H9 (cell line): ENCODE data around the gene MTMR12. TPM values are rescaled to one million over a fixed set of nuclear protein-coding genes. Genes with fewer than 3 reads are reported as not detected.
A peak's percentile ranks its signal among the peaks of the same experiment; 100 is the strongest.
"Not testable (repeated sequence)": the region's sequence is repeated elsewhere in the genome, so short reads cannot be mapped to it uniquely, and the experiment has no call there.

ENCODE experiments used
- DNase-seq: peaks from one replicate; pipeline ENCODE4 v3.0.0-alpha.2; 2017
- H2AFZ ChIP-seq: one replicate; pipeline ENCODE4 v1.6.1; 2013; ENCODE audit warnings: mild to moderate bottlenecking, low read length, control low read depth, moderate library complexity
- H2AK5ac ChIP-seq: 2 replicates; pipeline ENCODE4 v1.6.1; 2013; ENCODE audit warnings: low read length, control low read depth, mixed read lengths; ENCODE audit not compliant: insufficient read length
- H2BK120ac ChIP-seq: one replicate; pipeline ENCODE4 v1.6.1; 2013; ENCODE audit warnings: low read depth, mild to moderate bottlenecking, low read length, control low read depth, inconsistent platforms; ENCODE audit not compliant: poor library complexity, severe bottlenecking
- H2BK12ac ChIP-seq: 2 replicates; pipeline ENCODE4 v1.6.1; 2013; ENCODE audit warnings: low read length, control low read depth, mixed read lengths, low read depth; ENCODE audit not compliant: insufficient read length
- H2BK15ac ChIP-seq: 2 replicates; pipeline ENCODE4 v1.6.1; 2013; ENCODE audit warnings: low read depth, low read length, control low read depth
- H2BK20ac ChIP-seq: one replicate; pipeline ENCODE4 v1.6.1; 2013; ENCODE audit warnings: low read depth, mild to moderate bottlenecking, low read length, control low read depth, inconsistent platforms; ENCODE audit not compliant: poor library complexity, severe bottlenecking
- H2BK5ac ChIP-seq: 2 replicates; pipeline ENCODE4 v1.6.1; 2013; ENCODE audit warnings: low read length, control low read depth, mixed read lengths; ENCODE audit not compliant: insufficient read length
- H3K14ac ChIP-seq: 2 replicates; pipeline ENCODE4 v1.6.1; 2013; ENCODE audit warnings: low read length, control low read depth; ENCODE audit not compliant: insufficient read depth
- H3K18ac ChIP-seq: 2 replicates; pipeline ENCODE4 v1.6.1; 2013; ENCODE audit warnings: low read depth, mild to moderate bottlenecking, mixed read lengths, low read length, control low read depth; ENCODE audit not compliant: insufficient read length
- H3K23ac ChIP-seq: 2 replicates; pipeline ENCODE4 v1.6.1; 2013; ENCODE audit warnings: low read length, control low read depth, mixed read lengths, low read depth; ENCODE audit not compliant: insufficient read length
- H3K23me2 ChIP-seq: 2 replicates; pipeline ENCODE4 v1.6.1; 2013; ENCODE audit warnings: low read depth, mild to moderate bottlenecking, mixed read lengths, low read length, control low read depth; ENCODE audit not compliant: insufficient read length, poor library complexity, severe bottlenecking
- H3K27ac ChIP-seq: 2 replicates; pipeline ENCODE4 v1.5.1; 2013; ENCODE audit warnings: low read length, control low read depth, mixed read lengths, low read depth; ENCODE audit not compliant: insufficient read length
- H3K27me3 ChIP-seq: 2 replicates; pipeline ENCODE4 v1.6.1; 2013; ENCODE audit warnings: low read length, control low read depth, inconsistent platforms; ENCODE audit not compliant: insufficient read depth
- H3K4ac ChIP-seq: 2 replicates; pipeline ENCODE4 v1.6.1; 2013; ENCODE audit warnings: low read depth, mild to moderate bottlenecking, control low read depth, inconsistent platforms, low read length, moderate library complexity
- H3K4me1 ChIP-seq: 2 replicates; pipeline ENCODE4 v1.6.1; 2013; ENCODE audit warnings: low read length, control low read depth, inconsistent platforms; ENCODE audit not compliant: insufficient read depth
- H3K4me2 ChIP-seq: 2 replicates; pipeline ENCODE4 v1.6.1; 2013; ENCODE audit warnings: low read length, control low read depth, mixed read lengths; ENCODE audit not compliant: insufficient read length, insufficient read depth
- H3K56ac ChIP-seq: 2 replicates; pipeline ENCODE4 v1.6.1; 2013; ENCODE audit warnings: low read depth, mild to moderate bottlenecking, mixed read lengths, low read length, control low read depth; ENCODE audit not compliant: insufficient read length
- H3K79me1 ChIP-seq: 2 replicates; pipeline ENCODE4 v1.6.1; 2013; ENCODE audit warnings: low read depth, mild to moderate bottlenecking, moderate library complexity, low read length, control low read depth, inconsistent platforms; ENCODE audit not compliant: insufficient read depth, poor library complexity, severe bottlenecking
- H3K79me2 ChIP-seq: 2 replicates; pipeline ENCODE4 v1.6.1; 2013; ENCODE audit warnings: low read length, control low read depth, inconsistent platforms; ENCODE audit not compliant: insufficient read depth
- H3K9ac ChIP-seq: 2 replicates; pipeline ENCODE4 v1.6.1; 2013; ENCODE audit warnings: low read length, control low read depth, mixed read lengths; ENCODE audit not compliant: insufficient read length; ENCODE audit errors: extremely low read depth
- H3K9me3 ChIP-seq: one replicate; pipeline ENCODE4 v1.6.1; 2013; ENCODE audit warnings: low read depth, low read length, inconsistent platforms; ENCODE audit not compliant: control insufficient read depth
- H3T11ph ChIP-seq: one replicate; pipeline ENCODE4 v1.6.1; 2013; ENCODE audit warnings: mild to moderate bottlenecking, low read length, control low read depth, inconsistent platforms
- H4K20me1 ChIP-seq: one replicate; pipeline ENCODE4 v1.6.1; 2013; ENCODE audit not compliant: control insufficient read depth, insufficient read length, insufficient read depth
- H4K5ac ChIP-seq: 2 replicates; pipeline ENCODE4 v1.6.1; 2013; ENCODE audit warnings: low read depth, mild to moderate bottlenecking, mixed read lengths, low read length, control low read depth; ENCODE audit not compliant: insufficient read length
- H4K8ac ChIP-seq: replicated peaks from 2 replicates; pipeline ENCODE4 v1.6.1; 2013; ENCODE audit warnings: low read length, control low read depth, mixed read lengths, low read depth; ENCODE audit not compliant: insufficient read length
- H4K91ac ChIP-seq: 2 replicates; pipeline ENCODE4 v1.6.1; 2013; ENCODE audit warnings: low read depth, mild to moderate bottlenecking, moderate library complexity, mixed read lengths, low read length, control low read depth; ENCODE audit not compliant: insufficient read length
- H3K27ac Mint-ChIP-seq, 3 experiments: 2 replicates in 2 of 3; 3 replicates in 1 of 3; pipeline ENCODE4 v1.8.0; 2020 to 2021; ENCODE audit warnings: mixed read lengths in 3 of 3, mild to moderate bottlenecking in 1 of 3, moderate library complexity in 1 of 3
- H3K27me3 Mint-ChIP-seq: 2 replicates; pipeline ENCODE4 v1.8.0; 2021; ENCODE audit warnings: low read depth, mild to moderate bottlenecking, moderate library complexity, mixed read lengths
- H3K36me3 Mint-ChIP-seq, 3 experiments: 2 replicates in 2 of 3; 3 replicates in 1 of 3; pipeline ENCODE4 v1.8.0; 2020 to 2021; ENCODE audit warnings: low read depth in 3 of 3, mixed read lengths in 3 of 3; ENCODE audit not compliant: insufficient read depth in 1 of 3
- H3K4me1 Mint-ChIP-seq, 2 experiments: 2 replicates each; pipeline ENCODE4 v1.8.0; 2020; ENCODE audit warnings: mixed read lengths in 2 of 2
- H3K4me3 Mint-ChIP-seq, 2 experiments: 2 replicates in 1 of 2; 3 replicates in 1 of 2; pipeline ENCODE4 v1.8.0; 2020 to 2021; ENCODE audit warnings: mild to moderate bottlenecking in 2 of 2, mixed read lengths in 2 of 2, moderate library complexity in 1 of 2
- H3K9me3 Mint-ChIP-seq, 2 experiments: 2 replicates in 1 of 2; 3 replicates in 1 of 2; pipeline ENCODE4 v1.8.0; 2020; ENCODE audit warnings: mild to moderate bottlenecking in 2 of 2, mixed read lengths in 2 of 2, moderate library complexity in 1 of 2
- CTCF ChIP-seq: fragments of 200-600 bp; sonication (generic); conservative IDR thresholded peaks from 3 replicates; pipeline ENCODE4 v1.8.0; 2021; ENCODE audit warnings: antibody characterized with exemption, mild to moderate bottlenecking
- WGBS: extraction: QIAGEN DNeasy Blood & Tissue Kit; methylation state at CpG from one replicate; pipeline ENCODE4 v1.1.7; 2013; ENCODE audit warnings: missing lambda C conversion rate, low lambda C conversion rate, mixed read lengths; ENCODE audit not compliant: insufficient read length; ENCODE audit errors: extremely low coverage; 5-methylcytosine and 5-hydroxymethylcytosine counted together
- total RNA-seq: library from RNA; stranded (reverse); gene quantifications from 2 replicates; pipeline ENCODE4 v1.2.1, GENCODE V29; 2021

The MTMR12 gene
- total RNA-seq, 1 experiment from 2014 or later: 39.3 TPM

GRCh38 chr5:32322882-32323281 lies 10.1 kb upstream of the MTMR12 start:
- Histone ChIP-seq H2BK120ac (no peak overlapping the region), H3K18ac (no peak overlapping the region), H4K5ac (no peak overlapping the region), H2BK12ac (no peak overlapping the region), H4K20me1 (no peaks in the 10 kb centered on the region), H2AK5ac (no peak overlapping the region), H4K8ac (no peak overlapping the region), H3K9ac (no peak overlapping the region), H3K23ac (no peak overlapping the region), H3K4me2 (no peak overlapping the region), H3K27ac (no peak overlapping the region), H2BK20ac (no peak overlapping the region), H3K79me1 (no peaks in the 10 kb centered on the region), H3K56ac (no peak overlapping the region), H3K14ac (no peak overlapping the region), H3K79me2 (no peaks in the 10 kb centered on the region), H4K91ac (no peak overlapping the region), H3K27me3 (no peaks in the 10 kb centered on the region), H2BK15ac (no peak overlapping the region), H2BK5ac (no peak overlapping the region), H3K4ac (no peak overlapping the region), H3K4me1 (no peaks in the 10 kb centered on the region), H2AFZ (no peak overlapping the region), H3K9me3 (no peaks in the 10 kb centered on the region), H3T11ph (no peak overlapping the region), H3K23me2 (no peaks in the 10 kb centered on the region)
- no peak for TF ChIP-seq CTCF
- Mint-ChIP-seq H3K27me3 (no peaks in the 10 kb centered on the region), H3K4me1 (peaks cover 5% of the 10 kb centered on the region in 2 experiments; a peak in 1 of 4 replicates), H3K27ac (peak overlapping the region in 1 of 3 experiments; percentile 48; a peak in 1 of 7 replicates), H3K4me3 (no peak overlapping the region), H3K9me3 (peaks cover 5 to 6% of the 10 kb centered on the region in 2 experiments; a peak in 4 of 5 replicates), H3K36me3 (peaks cover 0 to 5% (median 0%) of the 10 kb centered on the region in 3 experiments; a peak in 2 of 7 replicates)
- WGBS: no CpG with 5 or more reads among the region's 12 CpGs
- DNase-seq: no peak

GRCh38 chr5:32321787-32322186 lies 9.0 kb upstream of the MTMR12 start:
- DNase-seq, H2BK5ac ChIP-seq, H3K4me2 ChIP-seq, H2BK120ac ChIP-seq, H3K23me2 ChIP-seq, H3K27ac Mint-ChIP-seq, H3K56ac ChIP-seq, H2AK5ac ChIP-seq, H3K4me3 Mint-ChIP-seq, H3K9me3 ChIP-seq, H4K20me1 ChIP-seq, H3K14ac ChIP-seq, H3K4ac ChIP-seq, H3K23ac ChIP-seq, H2BK20ac ChIP-seq, H2BK15ac ChIP-seq, H4K91ac ChIP-seq, H3K36me3 Mint-ChIP-seq, H3T11ph ChIP-seq, H3K4me1 ChIP-seq, H3K27me3 Mint-ChIP-seq, H4K8ac ChIP-seq, H3K9ac ChIP-seq, H4K5ac ChIP-seq, H3K27me3 ChIP-seq, H3K27ac ChIP-seq, H2AFZ ChIP-seq, H2BK12ac ChIP-seq, H3K79me2 ChIP-seq, H3K18ac ChIP-seq, H3K79me1 ChIP-seq, H3K9me3 Mint-ChIP-seq, H3K4me1 Mint-ChIP-seq: not testable (repeated sequence)
- WGBS: no CpG with 5 or more reads among the region's 2 CpGs
